Measurements from ENCODE around the gene NFATC2.

DNA sequence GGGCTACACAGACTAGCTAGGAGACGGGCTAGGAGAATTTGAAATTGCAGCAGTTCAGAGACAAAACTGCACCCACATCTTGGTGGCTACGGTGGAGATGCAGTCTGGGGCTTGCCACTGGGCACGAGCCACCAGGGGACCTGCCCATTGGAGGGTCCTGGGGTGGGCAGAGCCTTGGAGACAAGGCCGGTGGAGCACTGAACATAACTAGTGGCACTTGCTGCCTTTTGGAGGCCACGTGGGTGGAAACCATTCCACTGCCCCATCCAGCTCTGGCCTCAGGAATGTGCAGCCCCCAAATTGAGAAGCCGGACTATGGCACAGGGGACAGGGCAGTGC, 113.4 kb downstream of the NFATC2 start:
- TF ChIP-seq, protein P1, sequence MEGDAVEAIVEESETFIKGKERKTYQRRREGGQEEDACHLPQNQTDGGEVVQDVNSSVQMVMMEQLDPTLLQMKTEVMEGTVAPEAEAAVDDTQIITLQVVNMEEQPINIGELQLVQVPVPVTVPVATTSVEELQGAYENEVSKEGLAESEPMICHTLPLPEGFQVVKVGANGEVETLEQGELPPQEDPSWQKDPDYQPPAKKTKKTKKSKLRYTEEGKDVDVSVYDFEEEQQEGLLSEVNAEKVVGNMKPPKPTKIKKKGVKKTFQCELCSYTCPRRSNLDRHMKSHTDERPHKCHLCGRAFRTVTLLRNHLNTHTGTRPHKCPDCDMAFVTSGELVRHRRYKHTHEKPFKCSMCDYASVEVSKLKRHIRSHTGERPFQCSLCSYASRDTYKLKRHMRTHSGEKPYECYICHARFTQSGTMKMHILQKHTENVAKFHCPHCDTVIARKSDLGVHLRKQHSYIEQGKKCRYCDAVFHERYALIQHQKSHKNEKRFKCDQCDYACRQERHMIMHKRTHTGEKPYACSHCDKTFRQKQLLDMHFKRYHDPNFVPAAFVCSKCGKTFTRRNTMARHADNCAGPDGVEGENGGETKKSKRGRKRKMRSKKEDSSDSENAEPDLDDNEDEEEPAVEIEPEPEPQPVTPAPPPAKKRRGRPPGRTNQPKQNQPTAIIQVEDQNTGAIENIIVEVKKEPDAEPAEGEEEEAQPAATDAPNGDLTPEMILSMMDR (conservative IDR thresholded peaks at IDR 0.05 in 1 of 2, IDR thresholded peaks at IDR 0.05 in 1 of 2; ENCODE audit: extremely low read depth in 1 of 2, insufficient read depth in 1 of 2, low read depth in 1 of 2, low read length in 2 of 2), result no peak
- no peak for TF ChIP-seq EZH2 (IDR thresholded peaks at IDR 0.05; ENCODE audit: borderline replicate concordance, low read length)

Data from mammary epithelial cell (primary cell).